HepG2 (cell line): ENCODE measurements around the gene HECTD4. TPM values are rescaled to one million over a fixed set of nuclear protein-coding genes. Genes with fewer than 3 reads are reported as not detected.
A peak's percentile ranks its signal among the peaks of the same experiment; 100 is the strongest.

Experiments used
- ATAC-seq: fragments of 200-7000 bp; cut with Tn5 transposase; 3 replicates; pipeline ENCODE4 v1.9.1; 2020; ENCODE audit warnings: mild to moderate bottlenecking, moderate library complexity
- BruUV-seq: library from RNA; stranded (reverse); fragments of 400-500 nt; replicated peaks from 2 replicates; lab custom pipeline; 2021; lab: Mats Ljungman, UMichigan
- CTCF ChIA-PET: fragments of 300-600 bp; formaldehyde crosslinking; extraction: SDS; loops from one replicate; lab custom pipeline; 2021; ENCODE audit warnings: low total read pairs, inconsistent platforms, low intra/inter-chr PET ratio; lab: Yijun Ruan, JAX
- POLR2A ChIA-PET: fragments of 350-600 bp; sonication (Branson Sonifier 250); formaldehyde crosslinking; loops from one replicate; lab custom pipeline; 2020; ENCODE audit warnings: antibody characterized with exemption, inconsistent platforms; lab: Yijun Ruan, JAX
- DNase-seq: peaks from one replicate; pipeline ENCODE4 v3.0.0-alpha.2; 2015; ENCODE audit warnings: low spot score
- FAIRE-seq: peaks from 3 replicates; lab custom pipeline; 2011; peaks lifted over from hg19 to GRCh38; lab: Jason Lieb, UNC
- H2AFZ ChIP-seq: one replicate; pipeline ENCODE4 v1.6.1; 2011; ENCODE audit warnings: low read length, inconsistent platforms
- H3K27ac ChIP-seq: fragments of 300-600 bp; 3 replicates; pipeline ENCODE4 v1.8.0; 2011; ENCODE audit warnings: mixed run types, mild to moderate bottlenecking, mixed read lengths, low read length, inconsistent platforms; ENCODE audit not compliant: insufficient read depth; ENCODE audit errors: extremely low read length
- H3K27me3 ChIP-seq, 2 experiments: fragments of 200-600 bp in 1 of 2; 2 replicates in 1 of 2; 3 replicates in 1 of 2; pipeline versions ENCODE4 v1.6.0 to v1.8.0; 2011; ENCODE audit warnings: low read length in 2 of 2, mild to moderate bottlenecking in 2 of 2, moderate library complexity in 2 of 2, inconsistent platforms in 1 of 2; ENCODE audit not compliant: insufficient read depth in 2 of 2, control insufficient read depth in 1 of 2
- H3K36me3 ChIP-seq, 2 experiments: fragments of 200-600 bp in 1 of 2; replicated peaks in 1 of 2; 2 replicates in 1 of 2; 3 replicates in 1 of 2; pipeline versions ENCODE4 v1.5.1 to v1.8.0; 2011; ENCODE audit warnings: low read length in 2 of 2, inconsistent platforms in 1 of 2; ENCODE audit not compliant: insufficient read depth in 2 of 2, control insufficient read depth in 1 of 2
- H3K4me1 ChIP-seq: 2 replicates; pipeline ENCODE4 v1.5.1; 2012; ENCODE audit warnings: low read length, inconsistent platforms; ENCODE audit not compliant: insufficient read depth
- H3K4me2 ChIP-seq: 2 replicates; pipeline ENCODE4 v1.6.0; 2011; ENCODE audit warnings: low read depth, low read length, inconsistent platforms
- H3K4me3 ChIP-seq, 3 experiments: fragments of 200-600 bp in 1 of 3; sonication (generic), shearing (Covaris generic) in 1 of 3; replicated peaks in 1 of 3; 2 replicates each; pipeline ENCODE4 v1.5.1; 2011 to 2016; ENCODE audit warnings: low read length in 3 of 3, inconsistent platforms in 2 of 3, low read depth in 2 of 3, mild to moderate bottlenecking in 2 of 3, control low read depth in 1 of 3, mixed read lengths in 1 of 3; ENCODE audit not compliant: insufficient read depth in 1 of 3
- H3K79me2 ChIP-seq: one replicate; pipeline ENCODE4 v1.6.1; 2011; ENCODE audit warnings: low read length, inconsistent platforms; ENCODE audit not compliant: insufficient read depth
- H3K9ac ChIP-seq: 2 replicates; pipeline ENCODE4 v1.6.0; 2011; ENCODE audit warnings: mild to moderate bottlenecking, low read depth, low read length, inconsistent platforms; ENCODE audit not compliant: insufficient read depth
- H3K9me3 ChIP-seq: 2 replicates; pipeline ENCODE4 v1.5.1; 2012; ENCODE audit warnings: mild to moderate bottlenecking, low read length
- H4K20me1 ChIP-seq: 2 replicates; pipeline ENCODE4 v1.6.0; 2011; ENCODE audit warnings: inconsistent platforms, mild to moderate bottlenecking, low read length, moderate library complexity; ENCODE audit not compliant: insufficient read depth
- AKNA ChIP-seq: sonication (generic); formaldehyde crosslinking; IDR thresholded peaks from 2 replicates; pipeline ENCODE4 v1.4.0; 2020; ENCODE audit warnings: missing genetic modification reagents, borderline replicate concordance
- CEBPB ChIP-seq: IDR thresholded peaks from 2 replicates; pipeline ENCODE4 v1.6.1; 2011; ENCODE audit warnings: low read depth, low read length, improper control_type of control experiment, borderline replicate concordance
- HNRNPLL ChIP-seq: fragments of 200-400 bp; formaldehyde crosslinking; IDR thresholded peaks from 2 replicates; pipeline ENCODE4 v1.6.1; 2017; ENCODE audit warnings: mild to moderate bottlenecking, low read depth, low read length; ENCODE audit not compliant: poor library complexity, severe bottlenecking
- NCOA1 ChIP-seq: sonication (generic); formaldehyde crosslinking; IDR thresholded peaks from 2 replicates; pipeline ENCODE4 v1.9.0; 2021; ENCODE audit warnings: missing genetic modification reagents
- NCOA5 ChIP-seq: sonication (generic); formaldehyde crosslinking; IDR thresholded peaks from 2 replicates; pipeline ENCODE4 v1.4.0; 2020; ENCODE audit warnings: missing genetic modification reagents
- ZNF136 ChIP-seq: sonication (generic); formaldehyde crosslinking; IDR thresholded peaks from 2 replicates; pipeline ENCODE4 v1.8.1; 2022; ENCODE audit warnings: low read depth, mild to moderate bottlenecking, moderate library complexity, missing genetic modification reagents
- WGBS: methylation state at CpG from one replicate; pipeline ENCODE4 v1.1.6; 2017; ENCODE audit warnings: low lambda C conversion rate; 5-methylcytosine and 5-hydroxymethylcytosine counted together
- in situ Hi-C: cut with HindIII; loops from 2 replicates; pipeline ENCODE4 v1.10.0; 2017; ENCODE audit warnings: low pct_unique_long_range_greater_than_20kb; ENCODE audit not compliant: extremely low pct_ligation_motif_present
- intact Hi-C: fragments of 100-400 bp; cut with micrococcal nuclease; formaldehyde crosslinking; loops from one replicate; pipeline ENCODE4 v1.10.0; 2022; ENCODE audit not compliant: unreplicated experiment
- polyA plus RNA-seq, 8 experiments: library from polyadenylated mRNA; depleted of rRNA in 3 of 8; stranded (reverse) in 7 of 8; unstranded in 1 of 8; fragments of >200 nt; fragmentation: Illumina TruSeq in 4 of 8; extraction: Trizol in 4 of 8; gene quantifications; 2 replicates each; pipeline versions ENCODE4 v1.2.1 to v1.2.3, GENCODE V29; 2011 to 2016; ENCODE audit warnings: low read depth in 4 of 8, missing spikeins in 1 of 8, mixed read lengths in 1 of 8; ENCODE audit not compliant: insufficient read depth in 1 of 8
- total RNA-seq, 5 experiments: library from RNA; depleted of rRNA; stranded (reverse); fragments of >200 nt; fragmentation: Illumina TruSeq; extraction: Trizol; gene quantifications; 2 replicates each; pipeline ENCODE4 v1.2.3, GENCODE V29; 2016; ENCODE audit warnings: low read depth in 1 of 5
- TF ChIP-seq, protein P1 (sequence below): sonication (generic); formaldehyde crosslinking; conservative IDR thresholded peaks from 2 replicates; pipeline ENCODE4 v1.4.0; 2020; ENCODE audit warnings: missing genetic modification reagents
- TF ChIP-seq, protein P2 (sequence below): sonication (generic); formaldehyde crosslinking; IDR thresholded peaks from 2 replicates; pipeline ENCODE4 v1.5.1; 2020; ENCODE audit warnings: missing genetic modification reagents, mild to moderate bottlenecking, borderline replicate concordance

The HECTD4 gene
- total and polyA plus RNA-seq, 2 of the 13 experiments (the other 11 are each of a cell fraction or from before 2014, with no cell fraction given) = 9.0 to 11.4 TPM

DNA sequence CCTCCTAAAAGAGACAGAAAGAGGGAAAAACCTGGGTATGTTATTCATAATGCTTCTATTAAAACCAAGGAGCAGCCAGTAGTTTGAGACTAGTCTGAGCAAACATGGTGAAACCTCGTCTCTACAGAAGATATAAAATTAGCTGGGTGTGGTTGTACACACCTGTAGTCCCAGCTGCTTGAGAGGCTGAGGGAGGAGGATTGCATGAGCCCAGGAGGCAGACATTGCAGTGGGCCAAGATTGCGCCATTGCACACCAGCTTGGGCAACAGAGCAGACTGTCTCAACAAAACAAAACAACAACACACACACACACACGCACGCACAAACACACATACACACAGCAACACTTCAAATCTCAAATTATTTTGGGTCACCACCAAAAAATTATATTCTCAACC is 27.8 kb downstream of the HECTD4 start:
- Histone ChIP-seq H2AFZ (no peak overlapping the region), H3K4me2 (no peak overlapping the region), H3K9me3 (no peaks in the 10 kb centered on the region), H3K4me3 (no peak overlapping the region), H3K36me3 (no peaks in the 10 kb centered on the region; a peak in 1 of 5 replicates), H4K20me1 (0 out of 2 replicates have a peak, but pooled peaks cover 2% of the 10 kb centered on the region), H3K79me2 (peaks cover 4% of the 10 kb centered on the region), H3K27me3 (no peaks in the 10 kb centered on the region), H3K27ac (no peak overlapping the region), H3K4me1 (no peaks in the 10 kb centered on the region), H3K9ac (no peak overlapping the region)
- ATAC-seq (no peak), FAIRE-seq (peak; percentile 37), DNase-seq (no peak)
- no peak for TF ChIP-seq NCOA1 (CRISPR knock-in tag)
- TF ChIP-seq CEBPB = peak; percentile 66; the same call in 1 of the 2 replicates
- TF ChIP-seq, protein P1, sequence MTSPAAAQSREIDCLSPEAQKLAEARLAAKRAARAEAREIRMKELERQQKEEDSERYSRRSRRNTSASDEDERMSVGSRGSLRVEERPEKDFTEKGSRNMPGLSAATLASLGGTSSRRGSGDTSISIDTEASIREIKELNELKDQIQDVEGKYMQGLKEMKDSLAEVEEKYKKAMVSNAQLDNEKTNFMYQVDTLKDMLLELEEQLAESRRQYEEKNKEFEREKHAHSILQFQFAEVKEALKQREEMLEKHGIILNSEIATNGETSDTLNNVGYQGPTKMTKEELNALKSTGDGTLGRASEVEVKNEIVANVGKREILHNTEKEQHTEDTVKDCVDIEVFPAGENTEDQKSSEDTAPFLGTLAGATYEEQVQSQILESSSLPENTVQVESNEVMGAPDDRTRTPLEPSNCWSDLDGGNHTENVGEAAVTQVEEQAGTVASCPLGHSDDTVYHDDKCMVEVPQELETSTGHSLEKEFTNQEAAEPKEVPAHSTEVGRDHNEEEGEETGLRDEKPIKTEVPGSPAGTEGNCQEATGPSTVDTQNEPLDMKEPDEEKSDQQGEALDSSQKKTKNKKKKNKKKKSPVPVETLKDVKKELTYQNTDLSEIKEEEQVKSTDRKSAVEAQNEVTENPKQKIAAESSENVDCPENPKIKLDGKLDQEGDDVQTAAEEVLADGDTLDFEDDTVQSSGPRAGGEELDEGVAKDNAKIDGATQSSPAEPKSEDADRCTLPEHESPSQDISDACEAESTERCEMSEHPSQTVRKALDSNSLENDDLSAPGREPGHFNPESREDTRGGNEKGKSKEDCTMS (CRISPR knock-in tag) = no peak
- TF ChIP-seq NCOA5 (CRISPR knock-in tag) = no peak
- CTCF ChIA-PET = no interaction called here
- POLR2A ChIA-PET = no interaction called here
- 96% methylated on average over 4 of the region's 4 CpGs for WGBS
- in situ Hi-C loops (no loop called here), intact Hi-C loops (no loop called here)
- no TSS peak for BruUV-seq

GRCh38 chr12:112353393-112353792 is 28.8 kb downstream of the HECTD4 start:
- Histone ChIP-seq H3K9ac (no peak overlapping the region), H4K20me1 (no peaks in the 10 kb centered on the region), H3K79me2 (peaks cover 4% of the 10 kb centered on the region), H3K36me3 (no peaks in the 10 kb centered on the region), H3K4me1 (no peaks in the 10 kb centered on the region), H3K4me3 (no peak overlapping the region), H3K27ac (no peak overlapping the region), H2AFZ (no peak overlapping the region), H3K4me2 (no peak overlapping the region), H3K9me3 (no peaks in the 10 kb centered on the region), H3K27me3 (no peaks in the 10 kb centered on the region)
- intact Hi-C loops (no loop called here), in situ Hi-C loops (no loop called here)
- FAIRE-seq (no peak), DNase-seq (no peak), ATAC-seq (no peak)
- CTCF ChIA-PET = no interaction called here
- POLR2A ChIA-PET = no interaction called here
- no TSS peak for BruUV-seq
- WGBS = 94% methylated on average over 3 of the region's 3 CpGs
- TF ChIP-seq ZNF136 (no peak), HNRNPLL (no peak), AKNA (no peak)
- TF ChIP-seq, protein P2, sequence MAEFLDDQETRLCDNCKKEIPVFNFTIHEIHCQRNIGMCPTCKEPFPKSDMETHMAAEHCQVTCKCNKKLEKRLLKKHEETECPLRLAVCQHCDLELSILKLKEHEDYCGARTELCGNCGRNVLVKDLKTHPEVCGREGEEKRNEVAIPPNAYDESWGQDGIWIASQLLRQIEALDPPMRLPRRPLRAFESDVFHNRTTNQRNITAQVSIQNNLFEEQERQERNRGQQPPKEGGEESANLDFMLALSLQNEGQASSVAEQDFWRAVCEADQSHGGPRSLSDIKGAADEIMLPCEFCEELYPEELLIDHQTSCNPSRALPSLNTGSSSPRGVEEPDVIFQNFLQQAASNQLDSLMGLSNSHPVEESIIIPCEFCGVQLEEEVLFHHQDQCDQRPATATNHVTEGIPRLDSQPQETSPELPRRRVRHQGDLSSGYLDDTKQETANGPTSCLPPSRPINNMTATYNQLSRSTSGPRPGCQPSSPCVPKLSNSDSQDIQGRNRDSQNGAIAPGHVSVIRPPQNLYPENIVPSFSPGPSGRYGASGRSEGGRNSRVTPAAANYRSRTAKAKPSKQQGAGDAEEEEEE = no peak
